Measurements from ENCODE around the gene FGD2. TPM values are rescaled to one million over a fixed set of nuclear protein-coding genes. Genes with fewer than 3 reads are reported as not detected.
A peak's percentile ranks its signal among the peaks of the same experiment; 100 is the strongest.

The FGD2 gene
- total and polyA plus RNA-seq, 9 of the 15 experiments (the other 6 are each of a cell fraction or from before 2014, with no cell fraction given): 0.09 TPM; not detected in 8

DNA sequence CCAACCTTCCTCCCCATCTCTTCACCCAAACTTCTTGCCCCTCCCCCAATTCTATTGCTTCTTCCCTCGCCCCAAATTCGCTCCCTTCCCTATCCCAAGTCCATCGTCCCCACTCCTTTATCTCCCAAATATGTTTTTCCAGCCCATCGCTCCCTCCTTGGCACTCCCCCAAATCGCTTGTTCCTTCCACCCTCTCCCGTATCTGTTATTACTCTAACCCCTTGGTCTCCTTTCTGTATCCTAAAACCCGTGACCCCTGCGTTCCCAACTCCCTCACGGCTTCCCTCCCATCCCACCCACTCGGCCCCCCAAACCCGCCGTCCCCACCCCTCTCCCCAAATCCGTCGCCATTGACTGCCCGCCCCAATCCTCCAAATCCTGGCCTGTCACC lies 20.0 kb upstream of the FGD2 start (continued):
- peak; percentile 61; the same call in 1 of the 2 replicates for TF ChIP-seq ZBTB40 (IDR thresholded peaks at IDR 0.05)
- TF ChIP-seq ZBTB40 (CRISPR knock-in tag; IDR thresholded peaks at IDR 0.05): no peak
- TF ChIP-seq, protein P1, sequence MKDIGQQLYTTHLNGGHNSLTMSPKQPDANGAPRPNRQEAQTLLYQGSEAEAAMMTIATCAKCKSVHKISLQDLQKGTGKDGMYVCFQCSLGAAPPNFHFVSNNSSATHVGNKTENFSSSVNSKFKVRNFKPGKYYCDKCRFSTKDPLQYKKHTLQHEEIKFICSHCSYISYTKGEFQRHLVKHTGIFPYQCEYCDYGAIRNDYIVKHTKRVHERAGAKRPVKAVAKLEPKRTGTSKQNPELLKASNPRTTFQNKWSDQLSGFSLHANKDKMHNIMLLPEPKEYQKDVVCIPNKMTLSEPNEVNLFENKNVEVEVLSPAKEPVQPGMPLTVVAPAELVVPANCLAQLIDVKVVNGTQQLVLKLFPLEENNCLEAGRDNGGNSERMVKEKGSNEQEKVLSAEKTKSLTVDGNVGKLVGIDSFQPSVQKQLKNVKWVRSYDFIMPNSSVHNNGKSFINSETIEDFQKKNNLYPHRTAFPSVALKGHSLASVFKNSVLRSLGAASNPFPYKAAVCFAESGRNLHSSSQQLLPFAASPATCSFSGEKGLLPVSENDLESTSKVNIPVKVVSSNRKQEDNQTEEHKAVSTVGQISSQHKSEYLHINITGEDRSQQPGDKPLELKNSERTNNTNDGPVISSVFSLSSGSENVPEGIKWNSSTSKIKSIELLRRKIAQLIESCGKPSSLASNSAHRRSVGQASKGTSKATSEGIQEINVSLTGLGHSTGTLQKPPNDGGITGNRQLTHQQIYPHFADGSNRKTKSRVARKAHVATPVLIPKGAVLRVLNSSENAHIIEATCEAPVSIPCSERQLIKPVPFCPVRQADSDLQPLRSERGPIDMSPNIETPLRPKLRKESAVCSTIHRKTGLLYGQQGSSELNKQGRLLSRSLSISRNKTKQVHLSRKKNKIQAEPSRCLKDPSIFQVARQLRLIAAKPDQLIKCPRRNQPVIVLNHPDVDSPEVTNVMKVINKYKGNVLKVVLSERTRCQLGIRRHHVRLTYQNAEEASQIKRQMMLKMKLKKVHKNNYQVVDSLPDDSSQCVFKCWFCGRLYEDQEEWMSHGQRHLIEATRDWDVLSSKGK (CRISPR knock-in tag; IDR thresholded peaks at IDR 0.05): no peak
- TF ChIP-seq DPF2 (IDR thresholded peaks at IDR 0.05): no peak
- no peak for TF ChIP-seq POU5F1 (IDR thresholded peaks at IDR 0.05; ENCODE audit: borderline replicate concordance, low read depth, low read length, partially characterized antibody)
- TF ChIP-seq SMAD1 (IDR thresholded peaks at IDR 0.05; ENCODE audit: low read depth, low read length, partially characterized antibody): no peak
- TF ChIP-seq MLLT1 (IDR thresholded peaks at IDR 0.05): peak in 1 of 2 experiments; percentile 52; a peak in 1 of 4 replicates
- TF ChIP-seq CBX8 (IDR thresholded peaks at IDR 0.05; ENCODE audit: borderline replicate concordance, extremely low read depth, low read depth, low read length, poor library complexity, severe bottlenecking): no peak
- TF ChIP-seq, protein P2, sequence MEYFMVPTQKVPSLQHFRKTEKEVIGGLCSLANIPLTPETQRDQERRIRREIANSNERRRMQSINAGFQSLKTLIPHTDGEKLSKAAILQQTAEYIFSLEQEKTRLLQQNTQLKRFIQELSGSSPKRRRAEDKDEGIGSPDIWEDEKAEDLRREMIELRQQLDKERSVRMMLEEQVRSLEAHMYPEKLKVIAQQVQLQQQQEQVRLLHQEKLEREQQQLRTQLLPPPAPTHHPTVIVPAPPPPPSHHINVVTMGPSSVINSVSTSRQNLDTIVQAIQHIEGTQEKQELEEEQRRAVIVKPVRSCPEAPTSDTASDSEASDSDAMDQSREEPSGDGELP (CRISPR knock-in tag; IDR thresholded peaks at IDR 0.05; ENCODE audit: borderline replicate concordance): no peak
- TF ChIP-seq RBM14 (IDR thresholded peaks at IDR 0.05; ENCODE audit: borderline replicate concordance, insufficient read depth, low read depth, low read length): no peak
- peak in 1 of 2 experiments; percentile 34; a peak in 1 of 4 replicates for TF ChIP-seq ARNT (IDR thresholded peaks at IDR 0.05)
- no peak for TF ChIP-seq PTTG1 (tag; IDR thresholded peaks at IDR 0.05; ENCODE audit: low read depth)
